ENCODE measurements around the gene GLMN. TPM values are rescaled to one million over a fixed set of nuclear protein-coding genes. Genes with fewer than 3 reads are reported as not detected.
"Not testable (repeated sequence)": the region's sequence is repeated elsewhere in the genome, so short reads cannot be mapped to it uniquely, and the experiment has no call there.

Gene GLMN
- total RNA-seq, 4 donors from 2014 or later: 4.6 to 9.3 (median 5.1) TPM

DNA sequence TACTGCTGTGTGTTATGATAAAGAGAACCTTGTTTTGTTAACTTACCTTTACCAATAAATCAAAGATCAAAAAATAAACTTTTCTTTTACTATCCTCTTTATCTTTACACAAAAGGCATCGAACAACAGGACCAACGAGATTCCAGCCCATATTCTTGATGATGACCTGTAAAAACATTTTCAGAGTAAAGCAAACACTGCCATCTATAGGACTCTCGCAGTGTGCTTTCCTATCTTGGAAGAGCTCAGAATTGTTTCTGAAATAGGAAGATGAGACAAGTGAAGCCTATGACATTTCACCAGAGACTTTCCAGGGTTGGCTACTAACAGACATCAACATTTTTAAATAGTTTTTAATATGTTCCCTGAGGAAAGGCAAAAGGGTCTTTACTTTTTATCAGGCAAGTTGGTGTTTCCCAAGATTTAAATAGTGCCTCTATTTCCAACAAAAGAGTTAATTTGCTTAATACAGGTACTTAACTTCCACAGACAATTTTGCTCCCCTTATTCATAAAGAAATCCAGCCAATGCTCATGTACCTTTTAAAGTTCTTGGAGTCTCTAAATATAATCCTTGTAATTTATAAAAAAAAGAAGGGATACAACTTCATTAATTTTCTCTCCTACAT lies 7.3 kb downstream of the GLMN start:
- H3K4me3 ChIP-seq (ENCODE audit: low read depth, poor library complexity, severe bottlenecking): no peak overlapping the region
- intact Hi-C loops (cut with DNase I; ENCODE audit: low total_unique reads): no loop called here
- TF ChIP-seq CTCF (IDR thresholded peaks at IDR 0.05) (no peak), POLR2A (IDR thresholded peaks at IDR 0.05) (no peak)
- WGBS, 2 donors: 13 to 14% methylated on average over 3 of the region's 3 CpGs
- peak in 1 of 2 donors; percentile 17 for DNase-seq (ENCODE audit: low spot score in 2 of 2)

GRCh38 chr1:92281411-92281810 lies 17.4 kb downstream of the GLMN start:
- DNase-seq (ENCODE audit: low spot score in 2 of 2); intact Hi-C loops (cut with DNase I; ENCODE audit: low total_unique reads); H3K4me3 ChIP-seq (ENCODE audit: low read depth, poor library complexity, severe bottlenecking): not testable (repeated sequence)
- WGBS, 2 donors: 92 to 96% methylated on average over 2 of the region's 2 CpGs

GRCh38 chr1:92279781-92280180 lies 19.0 kb downstream of the GLMN start:
- intact Hi-C loops (cut with DNase I; ENCODE audit: low total_unique reads); H3K4me3 ChIP-seq (ENCODE audit: low read depth, poor library complexity, severe bottlenecking); DNase-seq (ENCODE audit: low spot score in 2 of 2): not testable (repeated sequence)
- WGBS, 2 donors: 98 to 99% methylated on average over 15 of the region's 15 CpGs

DNA sequence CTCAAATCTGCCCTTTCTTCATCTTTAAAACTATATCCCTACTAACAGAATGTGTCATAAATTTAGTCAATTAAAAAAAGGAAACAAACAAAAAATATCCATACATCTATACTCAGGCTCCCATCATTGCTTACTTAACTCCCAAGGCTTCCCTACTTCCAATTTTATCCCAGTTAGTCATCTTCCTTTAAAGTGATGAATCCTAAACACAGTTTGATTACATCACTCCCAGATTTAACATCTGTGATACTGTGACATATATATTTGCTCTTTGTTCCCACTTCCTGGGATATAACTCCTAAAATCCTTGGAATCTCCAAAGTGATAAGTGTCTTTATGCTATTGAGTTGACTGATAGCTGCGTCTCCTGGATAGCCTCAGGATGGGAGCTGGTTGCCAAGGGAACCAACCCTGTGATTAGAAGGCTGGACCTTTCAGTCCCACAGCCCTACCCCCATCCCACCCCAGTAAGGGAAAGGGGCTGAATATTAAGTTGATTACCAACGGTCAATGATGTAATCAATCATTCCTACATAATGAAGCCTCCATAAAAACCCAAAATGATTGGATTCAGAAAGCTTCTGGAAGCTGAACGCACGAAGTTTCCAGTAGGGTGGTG lies 21.6 kb downstream of the GLMN start:
- intact Hi-C loops (cut with DNase I; ENCODE audit: low total_unique reads): no loop called here

GRCh38 chr1:92276082-92276481 lies 22.7 kb downstream of the GLMN start:
- intact Hi-C loops (cut with DNase I; ENCODE audit: low total_unique reads): no loop called here
- WGBS, 2 donors: 96 to 97% methylated on average over 3 of the region's 3 CpGs
- H3K4me3 ChIP-seq (ENCODE audit: low read depth, poor library complexity, severe bottlenecking): no peak overlapping the region
- DNase-seq (ENCODE audit: low spot score in 2 of 2): no peak
- TF ChIP-seq CTCF (IDR thresholded peaks at IDR 0.05): no peak

More for the DNA sequence above, 21.6 kb downstream of the GLMN start:
- DNase-seq (ENCODE audit: low spot score in 2 of 2): no peak
- no peak for TF ChIP-seq CTCF (IDR thresholded peaks at IDR 0.05)
- WGBS, 2 donors: 90 to 91% methylated on average over 4 of the region's 4 CpGs
- H3K4me3 ChIP-seq (ENCODE audit: low read depth, poor library complexity, severe bottlenecking): no peak overlapping the region

DNA sequence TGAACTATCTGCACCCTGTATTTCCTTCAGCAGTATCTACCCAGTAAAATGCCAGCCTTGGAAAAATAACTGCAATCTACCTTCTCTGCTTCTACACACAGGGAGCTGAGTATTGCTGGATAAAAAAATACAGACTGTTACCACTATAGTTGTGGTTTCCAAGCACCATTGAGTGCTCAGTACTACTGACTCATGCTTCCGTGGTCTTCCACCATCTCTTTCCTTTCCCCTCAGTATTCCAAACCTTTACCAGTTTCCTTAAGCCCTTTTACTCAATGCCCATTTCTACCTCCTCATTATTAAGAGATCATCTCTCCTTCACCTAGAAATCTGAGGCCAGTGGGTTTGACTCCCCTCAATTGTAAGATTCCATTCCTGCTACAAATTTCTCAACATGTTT lies 23.8 kb downstream of the GLMN start:
- no peak for TF ChIP-seq CTCF (IDR thresholded peaks at IDR 0.05)
- TF ChIP-seq POLR2A (IDR thresholded peaks at IDR 0.05): no peak
- no peak overlapping the region for H3K4me3 ChIP-seq (ENCODE audit: low read depth, poor library complexity, severe bottlenecking)
- intact Hi-C loops (cut with DNase I; ENCODE audit: low total_unique reads): no loop called here
- WGBS, 2 donors: 82 to 94% methylated on average over 1 of the region's 1 CpG
- no peak for DNase-seq (ENCODE audit: low spot score in 2 of 2)

DNA sequence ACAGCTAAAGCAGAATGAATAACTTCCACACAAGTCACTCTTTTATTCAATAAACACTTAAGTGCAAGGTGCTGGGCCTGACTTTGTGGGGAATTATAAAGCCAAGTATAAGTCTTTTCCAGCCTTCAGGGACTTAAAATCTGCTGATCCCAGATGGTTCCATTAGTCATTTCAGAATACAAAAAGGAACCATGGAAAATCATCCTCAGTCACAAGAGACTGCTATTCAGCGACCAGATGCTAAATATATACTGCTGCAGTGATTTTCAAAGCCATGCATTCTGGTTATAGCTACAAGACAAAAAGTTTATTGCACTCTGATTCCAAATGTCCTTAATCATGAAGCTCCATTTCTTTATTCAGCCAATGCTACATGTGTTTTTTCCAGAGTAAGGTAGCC lies 25.7 kb downstream of the GLMN start:
- intact Hi-C loops (cut with DNase I; ENCODE audit: low total_unique reads): no loop called here
- WGBS, 2 donors: 61 to 67% methylated on average over 1 of the region's 1 CpG
- no peak for DNase-seq (ENCODE audit: low spot score in 2 of 2)
- H3K4me3 ChIP-seq (ENCODE audit: low read depth, poor library complexity, severe bottlenecking): no peak overlapping the region
- TF ChIP-seq POLR2A (IDR thresholded peaks at IDR 0.05) (no peak), CTCF (IDR thresholded peaks at IDR 0.05) (no peak)
